HCT116 (cell line): ENCODE measurements around the gene SPIB. TPM values are rescaled to one million over a fixed set of nuclear protein-coding genes. Genes with fewer than 3 reads are reported as not detected.

ENCODE experiments used
- ATAC-seq: fragments of 200-7000 bp; cut with Tn5 transposase; 2 replicates; pipeline ENCODE4 v1.9.1; 2020; ENCODE audit warnings: mild to moderate bottlenecking, moderate library complexity
- BruUV-seq: library from RNA; stranded (reverse); fragments of 400-500 nt; replicated peaks from 2 replicates; lab custom pipeline; 2021; lab: Mats Ljungman, UMichigan
- CTCF ChIA-PET: fragments of 300-600 bp; sonication (Branson Sonifier 250); formaldehyde crosslinking; loops from one replicate; lab custom pipeline; 2021; ENCODE audit warnings: antibody characterized with exemption; lab: Charles Lee
- POLR2A ChIA-PET: fragments of 300-600, 350-600 bp; sonication (Branson Sonifier 250); formaldehyde crosslinking; loops from one replicate; lab custom pipeline; 2021; ENCODE audit warnings: antibody characterized with exemption; lab: Charles Lee
- RAD21 ChIA-PET, 2 experiments: fragments of 300-600 bp; sonication (Branson Sonifier 250); formaldehyde crosslinking; loops; one replicate each; lab custom pipeline; 2023; ENCODE audit warnings: low total read pairs in 2 of 2; ENCODE audit not compliant: uncharacterized antibody in 2 of 2, unreplicated experiment in 2 of 2, low non-redundant PET in 1 of 2; lab: Charles Lee
- DNase-seq: peaks from one replicate; pipeline ENCODE4 v3.0.0-alpha.2; 2010; ENCODE audit warnings: low read depth, low spot score
- H2AFZ ChIP-seq: fragments of 200-600 bp; shearing (Covaris generic), sonication (generic); 2 replicates; pipeline ENCODE4 v1.6.1; 2017; ENCODE audit warnings: low read depth, mixed run types, mixed read lengths, antibody characterized with exemption, low read length; ENCODE audit not compliant: poor library complexity, severe bottlenecking
- H3K27ac ChIP-seq: 2 replicates; pipeline ENCODE4 v1.5.1; 2012; ENCODE audit warnings: low read depth, low read length
- H3K27me3 ChIP-seq: fragments of 200-600 bp; sonication (generic); 2 replicates; pipeline ENCODE4 v1.6.1; 2016; ENCODE audit warnings: mixed run types, low read length, mixed read lengths; ENCODE audit not compliant: insufficient read depth
- H3K36me3 ChIP-seq, 2 experiments: fragments of 200-500 bp in 1 of 2; fragments of 200-600 bp in 1 of 2; sonication (Bioruptor generic) in 1 of 2; sonication (generic) in 1 of 2; 2 replicates each; pipeline versions ENCODE4 v1.5.1 to v1.6.1; 2014 to 2016; ENCODE audit warnings: low read length in 2 of 2, inconsistent platforms in 1 of 2, mixed read lengths in 1 of 2, mixed run types in 1 of 2; ENCODE audit not compliant: insufficient read depth in 2 of 2, control insufficient read depth in 1 of 2
- H3K4me1 ChIP-seq, 2 experiments: fragments of 200-600 bp in 1 of 2; sonication (generic) in 1 of 2; 2 replicates each; pipeline versions ENCODE4 v1.5.1 to v1.6.1; 2012 to 2017; ENCODE audit warnings: low read length in 2 of 2, inconsistent platforms in 1 of 2, mild to moderate bottlenecking in 1 of 2, mixed read lengths in 1 of 2, mixed run types in 1 of 2, moderate library complexity in 1 of 2; ENCODE audit not compliant: insufficient read depth in 2 of 2, control insufficient read depth in 1 of 2
- H3K4me2 ChIP-seq: fragments of 200-600 bp; sonication (generic); 2 replicates; pipeline ENCODE4 v1.6.1; 2017; ENCODE audit warnings: mixed run types, low read length, mixed read lengths
- H3K4me3 ChIP-seq, 2 experiments: fragments of 200-600 bp in 1 of 2; sonication (generic) in 1 of 2; replicated peaks in 1 of 2; 2 replicates each; pipeline ENCODE4 v1.5.1; 2011 to 2016; ENCODE audit warnings: low read length in 2 of 2, control low read depth in 1 of 2, low read depth in 1 of 2, mild to moderate bottlenecking in 1 of 2, mixed read lengths in 1 of 2, mixed run types in 1 of 2
- H3K79me2 ChIP-seq: fragments of 200-600 bp; sonication (generic); 2 replicates; pipeline ENCODE4 v1.6.1; 2017; ENCODE audit warnings: mild to moderate bottlenecking, mixed run types, low read length, moderate library complexity, mixed read lengths; ENCODE audit not compliant: insufficient read depth
- H3K9ac ChIP-seq: fragments of 200-600 bp; sonication (generic); 2 replicates; pipeline ENCODE4 v1.6.1; 2016; ENCODE audit warnings: low read length, mixed read lengths
- H3K9me2 ChIP-seq: fragments of 200-600 bp; sonication (generic), shearing (Covaris generic); 2 replicates; pipeline ENCODE4 v1.6.1; 2017; ENCODE audit warnings: mixed run types, mild to moderate bottlenecking, moderate library complexity; ENCODE audit not compliant: insufficient read depth
- H3K9me3 ChIP-seq, 2 experiments: fragments of 200-500 bp in 1 of 2; fragments of 200-600 bp in 1 of 2; sonication (Bioruptor generic) in 1 of 2; sonication (generic) in 1 of 2; 2 replicates each; pipeline ENCODE4 v1.6.1; 2014 to 2017; ENCODE audit warnings: low read length in 2 of 2, mixed read lengths in 2 of 2, inconsistent platforms in 1 of 2, low read depth in 1 of 2, mild to moderate bottlenecking in 1 of 2, mixed run types in 1 of 2, moderate library complexity in 1 of 2; ENCODE audit not compliant: control insufficient read depth in 1 of 2, insufficient read depth in 1 of 2
- H4K20me1 ChIP-seq: fragments of 200-600 bp; sonication (generic), shearing (Covaris generic); 2 replicates; pipeline ENCODE4 v1.6.1; 2017; ENCODE audit warnings: mixed run types, mild to moderate bottlenecking, moderate library complexity; ENCODE audit not compliant: insufficient read depth
- CBX3 ChIP-seq: IDR thresholded peaks from 2 replicates; pipeline ENCODE4 v1.6.1; 2012; ENCODE audit warnings: low read depth
- EGR1 ChIP-seq: IDR thresholded peaks from 2 replicates; pipeline ENCODE4 v1.6.1; 2012; ENCODE audit warnings: low read depth
- ELF1 ChIP-seq: IDR thresholded peaks from 2 replicates; pipeline ENCODE4 v1.6.1; 2012; ENCODE audit warnings: low read depth, borderline replicate concordance
- EZH2 ChIP-seq: fragments of 200-600 bp; sonication (generic); IDR thresholded peaks from 2 replicates; pipeline ENCODE4 v1.6.1; 2017; ENCODE audit warnings: antibody characterized with exemption, mixed run types
- JUND ChIP-seq: IDR thresholded peaks from 2 replicates; pipeline ENCODE4 v1.6.1; 2012
- POLR2A ChIP-seq: IDR thresholded peaks from 2 replicates; pipeline ENCODE4 v1.7.0; 2011; ENCODE audit warnings: borderline replicate concordance; ENCODE audit not compliant: insufficient read depth, insufficient read length; ENCODE audit errors: extremely low read depth
- SP1 ChIP-seq: IDR thresholded peaks from 2 replicates; pipeline ENCODE4 v1.6.1; 2012; ENCODE audit warnings: low read depth
- TCF7L2 ChIP-seq: IDR thresholded peaks from 2 replicates; pipeline ENCODE4 v1.7.0; 2011; ENCODE audit warnings: borderline replicate concordance, inconsistent platforms; ENCODE audit not compliant: insufficient read depth, insufficient read length; ENCODE audit errors: extremely low read depth
- YY1 ChIP-seq: IDR thresholded peaks from 2 replicates; pipeline ENCODE4 v1.6.1; 2011; ENCODE audit warnings: low read length, low read depth, moderate library complexity, mild to moderate bottlenecking; ENCODE audit not compliant: insufficient replicate concordance; ENCODE audit errors: extremely low read depth
- ZFX ChIP-seq: fragments of 450-650 bp; IDR thresholded peaks from 2 replicates; pipeline ENCODE4 v1.6.1; 2017
- ZNF274 ChIP-seq: fragments of 200-500 bp; sonication (Bioruptor generic); IDR thresholded peaks from 2 replicates; pipeline ENCODE4 v1.6.1; 2014; ENCODE audit warnings: mild to moderate bottlenecking, low read depth, low read length, inconsistent platforms
- intact Hi-C: fragments of 100-400 bp; cut with micrococcal nuclease; formaldehyde crosslinking; loops from 2 replicates; pipeline ENCODE4 v1.10.0; 2022
- total RNA-seq: library from RNA; stranded (reverse); gene quantifications from one replicate; pipeline ENCODE4 v1.2.1, GENCODE V29; 2021; ENCODE audit not compliant: unreplicated experiment
- TF ChIP-seq, protein P1 (sequence below): IDR thresholded peaks from 2 replicates; pipeline ENCODE4 v1.6.1; 2012; ENCODE audit warnings: low read depth
- TF ChIP-seq, protein P2 (sequence below): IDR thresholded peaks from 2 replicates; pipeline ENCODE4 v1.6.1; 2012
- TF ChIP-seq, protein P3 (sequence below): IDR thresholded peaks from 2 replicates; pipeline ENCODE4 v1.6.1; 2011; ENCODE audit warnings: mild to moderate bottlenecking, low read length, moderate library complexity; ENCODE audit not compliant: insufficient replicate concordance; ENCODE audit errors: extremely low read depth

The SPIB gene
- total RNA-seq, 1 experiment from 2014 or later = 0.96 TPM

DNA sequence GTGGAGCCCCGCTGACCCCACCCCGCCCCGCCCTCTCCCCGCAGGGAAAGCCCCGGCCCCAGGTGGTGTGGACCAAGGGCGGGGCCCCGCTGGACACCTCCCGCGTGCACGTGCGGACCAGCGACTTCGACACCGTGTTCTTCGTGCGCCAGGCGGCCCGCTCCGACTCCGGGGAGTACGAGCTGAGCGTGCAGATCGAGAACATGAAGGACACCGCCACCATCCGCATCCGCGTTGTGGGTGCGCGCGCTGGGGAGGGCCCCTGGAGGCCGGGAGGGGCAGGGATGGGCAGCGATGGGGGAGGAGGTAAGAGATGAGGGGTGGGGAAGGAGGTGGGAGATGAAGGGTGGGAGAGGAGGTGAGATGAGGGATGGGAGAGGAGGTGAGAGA is 40.3 kb downstream of the SPIB start:
- CTCF ChIA-PET = no interaction called here
- POLR2A ChIA-PET = no interaction called here

DNA sequence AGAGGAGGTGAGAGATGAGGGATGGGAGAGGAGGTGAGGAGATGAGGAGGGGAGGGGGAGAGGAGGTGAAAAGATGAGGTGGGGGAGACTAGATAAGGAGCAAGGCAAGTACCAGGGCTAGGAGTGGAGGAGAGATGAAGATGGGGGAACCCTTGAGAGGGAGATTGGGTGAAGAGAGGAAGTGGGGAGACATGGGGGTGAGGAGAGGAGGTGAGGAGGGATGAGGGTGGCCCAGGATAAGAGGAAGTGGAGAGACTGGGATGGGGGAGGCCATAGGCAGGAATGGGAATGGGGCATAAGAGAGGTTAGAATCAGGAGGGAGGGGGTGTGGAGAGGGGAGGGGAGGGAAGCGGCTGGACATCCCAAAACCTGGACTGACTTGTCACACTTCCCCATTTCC is 40.9 kb downstream of the SPIB start:
- ChIA-PET RAD21 (no interaction called here), CTCF (no interaction called here), POLR2A (no interaction called here)
- Histone ChIP-seq H3K36me3 (no peaks in the 10 kb centered on the region), H3K9ac (no peak overlapping the region), H3K27me3 (no peaks in the 10 kb centered on the region), H3K79me2 (no peaks in the 10 kb centered on the region), H3K9me2 (no peaks in the 10 kb centered on the region), H3K4me2 (0 out of 2 replicates have a peak overlapping the region, but pooled peaks have one; percentile 73), H3K4me1 (peaks cover 7 to 26% of the 10 kb centered on the region in 2 experiments), H4K20me1 (no peaks in the 10 kb centered on the region), H3K9me3 (no peaks in the 10 kb centered on the region), H3K4me3 (no peak overlapping the region), H2AFZ (no peak overlapping the region), H3K27ac (no peak overlapping the region)
- BruUV-seq = no TSS peak
- DNase-seq (no peak), ATAC-seq (no peak)
- intact Hi-C loops = loop anchor here (2.0 kb wide), 1 partner anchor 103 kb away; no protein-coding TSS in a partner anchor
- TF ChIP-seq ZFX (no peak), EZH2 (no peak), ZNF274 (no peak), SP1 (no peak), POLR2A (no peak), EGR1 (no peak), YY1 (no peak), CBX3 (no peak), ELF1 (no peak)
- TF ChIP-seq, protein P1, sequence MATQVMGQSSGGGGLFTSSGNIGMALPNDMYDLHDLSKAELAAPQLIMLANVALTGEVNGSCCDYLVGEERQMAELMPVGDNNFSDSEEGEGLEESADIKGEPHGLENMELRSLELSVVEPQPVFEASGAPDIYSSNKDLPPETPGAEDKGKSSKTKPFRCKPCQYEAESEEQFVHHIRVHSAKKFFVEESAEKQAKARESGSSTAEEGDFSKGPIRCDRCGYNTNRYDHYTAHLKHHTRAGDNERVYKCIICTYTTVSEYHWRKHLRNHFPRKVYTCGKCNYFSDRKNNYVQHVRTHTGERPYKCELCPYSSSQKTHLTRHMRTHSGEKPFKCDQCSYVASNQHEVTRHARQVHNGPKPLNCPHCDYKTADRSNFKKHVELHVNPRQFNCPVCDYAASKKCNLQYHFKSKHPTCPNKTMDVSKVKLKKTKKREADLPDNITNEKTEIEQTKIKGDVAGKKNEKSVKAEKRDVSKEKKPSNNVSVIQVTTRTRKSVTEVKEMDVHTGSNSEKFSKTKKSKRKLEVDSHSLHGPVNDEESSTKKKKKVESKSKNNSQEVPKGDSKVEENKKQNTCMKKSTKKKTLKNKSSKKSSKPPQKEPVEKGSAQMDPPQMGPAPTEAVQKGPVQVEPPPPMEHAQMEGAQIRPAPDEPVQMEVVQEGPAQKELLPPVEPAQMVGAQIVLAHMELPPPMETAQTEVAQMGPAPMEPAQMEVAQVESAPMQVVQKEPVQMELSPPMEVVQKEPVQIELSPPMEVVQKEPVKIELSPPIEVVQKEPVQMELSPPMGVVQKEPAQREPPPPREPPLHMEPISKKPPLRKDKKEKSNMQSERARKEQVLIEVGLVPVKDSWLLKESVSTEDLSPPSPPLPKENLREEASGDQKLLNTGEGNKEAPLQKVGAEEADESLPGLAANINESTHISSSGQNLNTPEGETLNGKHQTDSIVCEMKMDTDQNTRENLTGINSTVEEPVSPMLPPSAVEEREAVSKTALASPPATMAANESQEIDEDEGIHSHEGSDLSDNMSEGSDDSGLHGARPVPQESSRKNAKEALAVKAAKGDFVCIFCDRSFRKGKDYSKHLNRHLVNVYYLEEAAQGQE = no peak
- TF ChIP-seq, protein P2, sequence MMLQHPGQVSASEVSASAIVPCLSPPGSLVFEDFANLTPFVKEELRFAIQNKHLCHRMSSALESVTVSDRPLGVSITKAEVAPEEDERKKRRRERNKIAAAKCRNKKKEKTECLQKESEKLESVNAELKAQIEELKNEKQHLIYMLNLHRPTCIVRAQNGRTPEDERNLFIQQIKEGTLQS = no peak

More for the DNA sequence above, 40.3 kb downstream of the SPIB start:
- Histone ChIP-seq H3K4me3 (no peak overlapping the region), H4K20me1 (no peaks in the 10 kb centered on the region), H3K79me2 (no peaks in the 10 kb centered on the region), H2AFZ (no peak overlapping the region), H3K27me3 (no peaks in the 10 kb centered on the region), H3K4me1 (peaks cover 7 to 26% of the 10 kb centered on the region in 2 experiments), H3K9me2 (no peaks in the 10 kb centered on the region), H3K9me3 (no peaks in the 10 kb centered on the region), H3K27ac (no peak overlapping the region), H3K4me2 (no peak overlapping the region), H3K9ac (no peak overlapping the region), H3K36me3 (no peaks in the 10 kb centered on the region)
- no TSS peak for BruUV-seq
- ATAC-seq (no peak), DNase-seq (no peak)
- intact Hi-C loops = no loop called here
- RAD21 ChIA-PET = no interaction called here
- TF ChIP-seq, protein P3, sequence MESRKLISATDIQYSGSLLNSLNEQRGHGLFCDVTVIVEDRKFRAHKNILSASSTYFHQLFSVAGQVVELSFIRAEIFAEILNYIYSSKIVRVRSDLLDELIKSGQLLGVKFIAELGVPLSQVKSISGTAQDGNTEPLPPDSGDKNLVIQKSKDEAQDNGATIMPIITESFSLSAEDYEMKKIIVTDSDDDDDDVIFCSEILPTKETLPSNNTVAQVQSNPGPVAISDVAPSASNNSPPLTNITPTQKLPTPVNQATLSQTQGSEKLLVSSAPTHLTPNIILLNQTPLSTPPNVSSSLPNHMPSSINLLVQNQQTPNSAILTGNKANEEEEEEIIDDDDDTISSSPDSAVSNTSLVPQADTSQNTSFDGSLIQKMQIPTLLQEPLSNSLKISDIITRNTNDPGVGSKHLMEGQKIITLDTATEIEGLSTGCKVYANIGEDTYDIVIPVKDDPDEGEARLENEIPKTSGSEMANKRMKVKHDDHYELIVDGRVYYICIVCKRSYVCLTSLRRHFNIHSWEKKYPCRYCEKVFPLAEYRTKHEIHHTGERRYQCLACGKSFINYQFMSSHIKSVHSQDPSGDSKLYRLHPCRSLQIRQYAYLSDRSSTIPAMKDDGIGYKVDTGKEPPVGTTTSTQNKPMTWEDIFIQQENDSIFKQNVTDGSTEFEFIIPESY = no peak
- no peak for TF ChIP-seq TCF7L2
- no peak for TF ChIP-seq JUND
